Measurements from ENCODE around the gene PADI3. TPM values are rescaled to one million over a fixed set of nuclear protein-coding genes. Genes with fewer than 3 reads are reported as not detected.

PADI3 gene
- total and polyA plus RNA-seq, 10 donors, result not detected

- H3K9me3 ChIP-seq, result no peaks in the 10 kb centered on the region
- no peaks in the 10 kb centered on the region for H3K36me3 ChIP-seq
- peaks cover 0 to 50% (median 0%) of the 10 kb centered on the region in 7 donors for H3K27me3 ChIP-seq (replicated peaks in 1 of 7)
- WGBS, 5 donors, result 84 to 96% (median 84%) methylated on average over 4 to 5 of the region's 5 CpGs
- peaks cover 4 to 37% (median 21%) of the 10 kb centered on the region in 6 donors for H3K4me1 ChIP-seq
- no peak overlapping the region for H3K4me3 ChIP-seq
- H3K27ac ChIP-seq, result no peak overlapping the region
- no peak for DNase-seq
- intact Hi-C loops (cut with DNase I; ENCODE audit: low total_unique reads), result no loop called here
- no peak for TF ChIP-seq POLR2AphosphoS5 (IDR thresholded peaks at IDR 0.05)
Measured at GRCh38 chr1:17214876-17215544, 33.9 kb upstream of the PADI3 start.

DNA sequence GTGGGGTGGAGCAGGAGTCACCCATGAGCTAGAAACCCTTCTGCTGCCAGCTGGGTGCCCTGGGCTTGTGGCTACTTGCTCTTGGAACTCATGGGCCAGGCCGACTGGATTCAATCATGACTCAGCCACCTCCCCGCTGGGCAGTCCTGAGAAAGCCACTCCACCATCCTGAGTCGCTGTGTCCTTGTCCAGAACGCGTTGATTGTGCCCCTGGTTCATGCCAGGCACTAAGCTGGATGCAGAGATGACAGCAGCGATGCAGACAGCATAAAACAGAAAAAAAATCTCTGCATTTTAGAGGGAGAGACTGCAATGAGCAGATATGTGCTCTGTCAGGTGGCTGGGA lies 33.4 kb upstream of the PADI3 start:
- Histone ChIP-seq H3K27me3 (replicated peaks in 1 of 7) (peaks cover 0 to 50% (median 0%) of the 10 kb centered on the region in 7 donors), H3K27ac (no peak overlapping the region), H3K4me1 (peaks cover 4 to 37% (median 21%) of the 10 kb centered on the region in 6 donors), H3K9me3 (no peaks in the 10 kb centered on the region), H3K4me3 (no peak overlapping the region), H3K36me3 (no peaks in the 10 kb centered on the region)
- TF ChIP-seq POLR2AphosphoS5 (IDR thresholded peaks at IDR 0.05) (no peak), POLR2A (IDR thresholded peaks at IDR 0.05) (no peak), CTCF (IDR thresholded peaks at IDR 0.05 in 8 of 11, conservative IDR thresholded peaks at IDR 0.05 in 3 of 11) (no peak)
- intact Hi-C loops (cut with DNase I; ENCODE audit: low total_unique reads), result no loop called here
- WGBS, 5 donors, result 73 to 98% (median 82%) methylated on average over 4 to 6 of the region's 6 CpGs
- no peak for DNase-seq

DNA sequence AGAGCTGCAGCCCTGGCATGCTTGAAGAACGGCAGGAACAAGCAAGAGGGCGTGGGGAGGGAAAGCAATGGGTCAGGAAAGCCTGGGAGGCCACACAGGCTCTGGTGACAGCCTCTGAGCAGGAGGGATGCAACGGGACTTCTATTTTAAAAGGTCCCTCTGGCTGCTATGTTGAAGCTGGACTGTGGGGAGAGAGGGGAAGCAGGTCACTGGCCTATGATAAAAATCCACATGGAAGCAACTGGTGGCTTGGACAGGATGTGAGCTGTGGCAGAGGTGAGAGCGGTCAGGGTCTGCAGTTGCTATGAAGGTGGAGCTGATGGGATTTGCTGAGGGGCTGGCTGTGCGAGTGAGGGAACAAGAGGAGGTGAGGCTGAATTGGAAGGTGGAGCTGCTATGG lies 32.8 kb upstream of the PADI3 start:
- H3K36me3 ChIP-seq, result no peaks in the 10 kb centered on the region
- WGBS, 5 donors, result 50 to 71% (median 63%) methylated on average over 5 of the region's 5 CpGs
- H3K27ac ChIP-seq, result no peak overlapping the region
- H3K4me3 ChIP-seq, result no peak overlapping the region
- intact Hi-C loops (cut with DNase I; ENCODE audit: low total_unique reads), result no loop called here
- H3K9me3 ChIP-seq, result no peaks in the 10 kb centered on the region
- peak in 2 of 3 donors; percentile 24 to 31 for TF ChIP-seq POLR2AphosphoS5 (IDR thresholded peaks at IDR 0.05)
- TF ChIP-seq CTCF (IDR thresholded peaks at IDR 0.05 in 8 of 11, conservative IDR thresholded peaks at IDR 0.05 in 3 of 11), result no peak
- no peak for TF ChIP-seq POLR2A (IDR thresholded peaks at IDR 0.05)
- H3K4me1 ChIP-seq, result peaks cover 4 to 37% (median 21%) of the 10 kb centered on the region in 6 donors
- DNase-seq, result no peak
- peaks cover 0 to 50% (median 0%) of the 10 kb centered on the region in 7 donors for H3K27me3 ChIP-seq (replicated peaks in 1 of 7)

DNA sequence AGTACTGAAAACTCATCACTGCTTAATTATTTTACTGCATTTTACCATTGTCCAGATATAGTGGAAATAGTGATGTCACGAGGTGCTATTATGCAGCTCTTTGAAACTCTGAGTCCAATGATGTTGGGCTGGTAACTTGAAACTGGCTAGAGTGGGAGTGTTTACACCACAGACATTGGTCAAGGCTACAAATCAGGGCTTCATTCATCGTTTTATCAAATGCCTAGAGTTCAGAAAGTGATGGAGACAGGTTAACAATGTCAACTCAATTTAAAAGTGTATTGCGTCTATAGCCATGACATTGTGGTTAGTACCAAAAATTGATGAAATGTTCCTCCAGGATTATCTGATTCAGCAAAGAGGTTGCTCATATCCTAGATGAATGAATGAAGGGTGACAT lies 31.3 kb upstream of the PADI3 start:
- Histone ChIP-seq H3K4me1 (peaks cover 3 to 23% (median 15%) of the 10 kb centered on the region in 6 donors), H3K9me3 (no peaks in the 10 kb centered on the region), H3K27me3 (replicated peaks in 1 of 7) (peaks cover 0 to 36% (median 0%) of the 10 kb centered on the region in 7 donors), H3K4me3 (no peak overlapping the region), H3K36me3 (no peaks in the 10 kb centered on the region), H3K27ac (no peak overlapping the region)
- 70 to 80% (median 79%) methylated on average over 3 of the region's 3 CpGs for WGBS, 5 donors
- DNase-seq, result no peak
- intact Hi-C loops (cut with DNase I; ENCODE audit: low total_unique reads), result no loop called here
- TF ChIP-seq POLR2A (IDR thresholded peaks at IDR 0.05) (no peak), CTCF (IDR thresholded peaks at IDR 0.05 in 8 of 11, conservative IDR thresholded peaks at IDR 0.05 in 3 of 11) (no peak), POLR2AphosphoS5 (IDR thresholded peaks at IDR 0.05) (no peak)

Data from spleen (tissue), 11 donors.